Stimulated activated CD4-positive, alpha-beta T cell treated with anti-CD3 and anti-CD28 coated beads, Interleukin-15, amount 100 ng/mL, for 24 hours (primary cell): ENCODE measurements around the gene NFATC2.

ENCODE experiments used
- DNase-seq: peaks from one replicate; pipeline ENCODE4 v3.0.0-alpha.2; 2020

NFATC2 gene

DNA sequence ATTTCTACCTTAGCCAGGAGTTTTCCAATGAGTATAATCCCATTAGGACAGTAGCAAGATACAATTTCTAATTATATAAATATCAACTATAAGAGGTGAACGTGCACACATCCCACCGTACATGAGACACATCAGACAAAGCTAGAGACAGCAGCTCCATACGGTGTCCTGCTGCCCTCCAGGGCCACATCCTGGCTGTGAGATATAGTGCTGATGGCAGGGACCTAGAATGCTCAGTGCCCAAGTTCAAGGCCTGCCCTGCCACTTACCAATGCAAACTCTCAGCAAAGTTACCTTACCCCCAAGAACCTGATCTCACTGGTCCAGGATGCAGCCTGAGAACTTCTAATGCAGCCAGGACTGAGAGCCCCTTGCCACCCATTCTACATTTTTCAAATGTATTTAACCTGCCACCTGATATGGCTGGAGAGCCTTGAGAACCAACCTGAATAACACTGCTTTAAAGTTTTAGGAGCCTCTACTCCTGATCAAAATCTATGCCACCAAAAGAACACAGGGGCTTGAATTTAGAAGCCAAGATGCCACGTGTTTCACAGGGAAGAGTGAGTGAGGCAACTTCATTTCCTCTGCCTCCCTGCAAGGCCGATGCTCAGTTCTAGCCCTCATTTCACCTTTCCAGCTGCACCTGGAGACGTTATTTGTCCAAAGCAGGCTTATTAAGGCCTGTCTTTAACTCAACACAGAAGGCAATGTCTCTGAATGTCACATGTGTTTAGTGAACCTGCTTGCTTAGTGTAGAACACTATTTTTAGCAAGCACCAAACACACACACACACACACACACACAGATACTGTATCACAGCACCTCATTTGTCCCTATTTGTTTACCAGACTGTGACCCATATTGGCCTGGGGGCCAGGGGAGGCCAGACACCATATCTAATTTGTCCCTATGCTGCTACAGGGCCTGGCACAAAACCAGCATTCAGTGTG is 6.1 kb downstream of the NFATC2 start:
- no peak for DNase-seq

DNA sequence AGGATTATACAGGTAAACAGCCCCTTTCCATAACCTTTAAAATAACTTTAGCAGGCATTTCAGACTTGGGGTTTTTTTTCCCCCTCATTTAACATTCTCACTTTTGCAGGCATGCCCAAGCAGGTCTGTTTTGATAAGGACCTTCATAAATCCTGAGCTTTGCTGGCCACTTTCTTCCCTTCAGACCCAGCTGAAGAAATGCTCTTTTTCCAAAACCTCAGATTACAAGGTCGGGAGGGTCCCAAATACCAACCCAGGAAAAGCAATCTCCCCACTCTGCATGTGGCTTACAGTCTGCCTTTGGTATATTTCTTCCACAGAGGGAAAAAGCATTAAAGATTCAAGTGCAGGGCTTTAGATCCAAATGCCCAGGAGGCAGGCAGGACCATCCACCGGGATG is 6.8 kb downstream of the NFATC2 start:
- no peak for DNase-seq

- DNase-seq = peak; percentile 65
Measured at GRCh38 chr20:51535075-51535386, 7.5 kb downstream of the NFATC2 start.

GRCh38 chr20:51533291-51534172 is 9.0 kb downstream of the NFATC2 start:
- DNase-seq = no peak

GRCh38 chr20:51532577-51533191 is 9.8 kb downstream of the NFATC2 start:
- no peak for DNase-seq

DNA sequence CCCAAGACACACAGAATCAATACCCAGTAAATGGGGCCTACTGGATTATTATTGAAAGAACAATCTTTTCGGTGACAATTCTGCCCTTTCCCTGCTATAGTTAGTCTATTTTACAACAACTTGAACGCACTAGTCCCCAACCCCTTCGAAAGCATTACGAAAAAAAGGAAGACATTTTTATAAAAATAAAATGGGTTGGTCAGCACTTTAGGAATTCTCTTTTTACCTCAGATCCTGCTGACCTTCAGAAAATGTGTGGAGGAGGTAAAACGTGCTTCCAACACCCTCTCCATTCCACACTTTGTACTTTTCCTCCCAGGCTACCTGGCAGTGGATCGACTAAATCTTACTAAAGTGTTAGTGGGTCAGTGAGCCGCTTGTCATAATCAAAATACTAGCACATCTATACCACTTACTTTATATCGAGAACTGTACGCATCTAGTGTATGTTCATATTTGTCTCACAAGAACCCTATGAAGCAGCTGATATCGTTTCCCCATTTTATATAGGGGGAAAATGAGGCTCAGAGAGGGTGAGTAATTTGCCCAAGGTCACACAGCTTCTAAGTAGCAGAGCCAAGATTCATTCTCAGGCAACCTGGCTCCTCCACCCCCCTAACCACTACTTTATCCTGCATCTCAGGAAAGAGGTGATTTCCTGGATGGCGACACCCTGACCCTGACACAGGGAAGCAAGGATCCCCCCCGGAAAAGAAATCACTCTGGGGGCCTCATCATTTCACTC is 10.6 kb downstream of the NFATC2 start:
- no peak for DNase-seq

GRCh38 chr20:51531141-51531710 is 11.3 kb downstream of the NFATC2 start:
- peak; percentile 88 for DNase-seq

GRCh38 chr20:51529758-51530157 is 12.8 kb downstream of the NFATC2 start:
- peak; percentile 90 for DNase-seq

DNA sequence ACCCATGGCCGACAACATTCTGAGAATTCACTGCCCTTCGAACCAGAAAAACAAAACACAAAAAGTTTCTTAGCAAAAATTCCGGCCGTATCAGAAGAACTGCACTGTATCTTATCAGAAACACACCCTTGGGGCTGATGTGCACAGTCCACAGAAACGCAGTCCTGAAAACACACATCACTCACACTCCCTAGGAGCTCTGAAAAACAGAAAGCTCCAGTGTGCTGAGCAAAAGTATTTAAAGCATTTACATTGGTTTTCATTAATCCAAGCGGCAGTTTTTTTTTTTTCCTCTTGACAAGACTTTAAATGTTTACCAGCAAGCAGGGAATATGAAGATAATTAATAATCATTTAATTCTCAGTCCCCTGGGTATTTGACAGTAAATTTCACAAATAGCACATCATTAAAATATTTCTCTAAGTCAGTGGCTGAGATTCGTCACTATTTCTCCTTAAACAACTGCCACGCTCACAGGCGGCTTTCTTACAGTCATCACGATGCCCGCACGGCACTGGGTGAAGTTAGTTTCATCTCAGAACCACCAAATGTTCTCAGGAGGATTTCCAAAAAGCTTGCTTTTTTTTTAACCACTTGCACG is 13.3 kb downstream of the NFATC2 start:
- DNase-seq = peak; percentile 78

DNA sequence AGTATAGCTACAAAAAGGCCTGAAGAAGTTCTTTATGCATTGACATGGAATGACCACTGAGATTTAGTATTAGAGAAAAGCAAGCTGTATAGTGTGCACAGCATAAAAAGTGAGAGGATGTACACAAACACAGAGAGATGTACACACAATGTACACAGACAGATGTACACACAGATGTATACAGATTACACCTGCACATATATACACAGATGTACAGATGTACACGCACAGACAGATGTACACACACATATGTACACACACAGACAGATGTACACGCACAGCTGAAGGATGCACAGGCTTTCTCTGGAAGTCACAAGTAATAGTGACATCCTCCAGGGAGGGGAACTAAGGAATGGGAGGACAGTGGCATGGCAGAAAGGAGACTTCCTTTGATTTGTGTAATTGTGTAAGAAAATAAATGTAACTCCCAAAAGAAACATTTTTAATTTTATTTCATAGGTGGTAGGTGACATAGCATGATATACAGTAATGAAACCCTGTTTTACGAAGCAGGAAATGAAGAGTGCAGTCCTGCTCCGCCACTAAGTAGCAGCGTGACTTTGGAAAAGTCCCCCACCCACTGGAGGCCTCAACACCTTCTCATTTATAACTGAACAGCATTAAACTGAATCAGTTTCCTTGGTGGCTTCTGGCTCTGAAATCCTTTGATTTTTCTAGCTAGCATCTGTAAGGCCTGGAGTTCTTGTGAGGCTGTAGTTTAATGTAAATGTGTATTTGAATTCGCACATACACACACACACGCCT is 14.1 kb downstream of the NFATC2 start:
- DNase-seq = peak; percentile 76

DNA sequence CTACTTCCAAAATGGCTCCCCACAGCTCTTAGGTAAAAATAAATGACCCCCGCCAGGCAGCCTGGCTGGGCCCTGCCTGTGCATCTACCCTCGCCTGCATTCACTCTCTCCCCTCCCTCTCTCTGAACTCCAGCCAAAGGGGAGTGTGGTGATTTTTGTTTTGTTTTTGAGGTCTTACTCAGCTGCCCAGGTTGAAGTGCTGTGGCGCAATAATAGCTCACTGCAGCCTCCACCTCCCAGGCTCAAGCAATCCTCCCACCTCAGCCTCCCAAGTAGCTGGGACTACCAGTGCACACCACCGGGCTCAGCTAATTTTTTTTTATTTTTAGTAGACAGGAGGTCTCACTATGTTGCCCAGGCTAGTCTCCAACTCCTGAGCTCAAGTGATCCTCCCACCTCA is 15.8 kb downstream of the NFATC2 start:
- no peak for DNase-seq

DNA sequence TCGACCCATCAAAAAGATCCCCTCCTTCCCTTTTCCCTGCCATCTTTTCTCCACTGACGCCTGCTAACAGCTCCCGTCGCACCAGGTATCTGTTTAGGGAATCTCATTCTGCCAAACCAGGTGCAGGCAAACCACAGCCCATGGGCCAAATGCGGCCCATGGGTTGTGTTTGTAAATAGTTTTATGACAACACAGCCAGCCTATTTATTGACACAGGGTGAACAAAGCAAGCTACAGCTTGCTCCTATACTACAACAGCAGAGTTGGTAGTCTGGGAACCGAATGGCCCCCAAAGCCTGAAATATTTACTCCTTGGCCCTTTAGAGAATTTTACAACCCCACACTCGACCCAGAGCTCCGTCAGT is 16.4 kb downstream of the NFATC2 start:
- no peak for DNase-seq

GRCh38 chr20:51525241-51526105 is 17.0 kb downstream of the NFATC2 start:
- peak; percentile 68 for DNase-seq

DNA sequence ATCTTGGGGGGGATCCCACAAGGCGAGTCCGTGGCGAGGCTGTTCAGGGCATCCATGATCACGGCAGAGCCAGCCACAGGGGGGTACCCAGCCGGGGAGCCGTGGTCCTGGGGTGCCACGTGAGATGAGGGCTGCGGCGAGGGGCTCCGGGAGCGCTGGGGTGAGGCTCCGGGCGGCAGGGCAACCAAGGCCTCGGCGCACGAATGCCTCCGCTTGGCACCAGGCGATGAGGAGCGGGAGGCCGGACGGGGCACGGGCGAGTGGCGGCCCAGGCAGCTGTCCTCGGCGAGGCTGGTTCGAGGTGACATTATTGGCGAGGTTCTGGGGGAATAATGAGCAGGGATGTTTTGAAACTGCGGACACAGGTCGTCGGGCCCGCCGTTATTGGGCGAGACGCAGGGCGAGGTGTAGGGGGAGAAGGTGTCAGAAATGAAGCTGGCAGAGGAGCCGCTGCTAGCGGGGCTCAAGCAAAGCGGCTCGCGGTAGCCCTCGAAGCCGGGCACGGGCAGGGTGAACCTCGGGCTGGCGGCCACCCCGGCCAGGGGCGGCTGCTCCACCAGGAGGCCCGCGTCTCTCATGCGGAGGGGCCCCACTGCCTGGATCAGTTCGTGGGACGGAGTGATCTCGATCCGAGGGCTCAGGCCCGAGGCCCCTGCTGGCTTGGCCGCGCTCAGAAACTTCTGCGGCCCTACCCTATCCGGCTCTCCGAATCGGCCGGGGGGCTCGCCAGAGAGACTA is 19.1 kb downstream of the NFATC2 start:
- DNase-seq = no peak

- DNase-seq = no peak
Measured at GRCh38 chr20:51522207-51522606, 20.3 kb downstream of the NFATC2 start.

GRCh38 chr20:51517839-51518238 is 24.7 kb downstream of the NFATC2 start:
- DNase-seq = no peak

DNA sequence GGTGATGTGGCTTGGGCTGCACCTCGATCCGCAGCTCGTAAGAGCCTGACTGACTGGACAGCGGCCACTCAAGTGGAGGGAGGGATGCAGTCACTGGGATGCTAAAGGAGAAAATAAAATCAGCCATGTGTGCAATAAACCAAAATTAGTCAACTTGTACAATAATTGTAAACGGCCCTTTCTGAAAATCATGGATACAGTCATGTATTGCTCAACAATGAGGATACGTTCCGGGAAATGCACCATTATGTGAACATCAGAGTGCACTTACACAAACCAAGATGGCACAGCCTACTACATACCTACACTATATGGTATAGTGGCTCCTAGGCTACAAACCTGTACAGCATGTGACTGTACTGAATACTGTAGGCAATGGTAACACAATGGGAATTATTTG is 25.7 kb downstream of the NFATC2 start:
- no peak for DNase-seq

- no peak for DNase-seq
Measured at GRCh38 chr20:51514836-51515235, 27.7 kb downstream of the NFATC2 start.

DNA sequence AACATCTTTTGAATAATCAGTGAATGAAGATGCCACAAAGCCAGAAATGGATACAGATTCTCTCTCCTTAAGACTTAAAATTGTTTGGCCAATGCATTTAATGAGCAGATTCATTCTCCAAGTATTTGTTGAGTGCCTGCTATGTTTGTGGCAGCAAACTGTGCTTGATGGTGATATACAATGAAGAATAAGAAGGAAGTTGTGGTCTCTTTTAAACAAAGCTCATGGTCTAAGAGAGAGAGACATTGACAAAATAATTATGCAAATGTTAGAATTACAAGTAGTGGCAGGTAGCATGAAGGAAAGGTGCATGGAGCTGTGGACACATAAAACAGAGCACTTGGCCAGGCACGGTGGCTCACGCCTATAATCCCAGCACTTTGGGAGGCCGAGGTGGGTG is 28.3 kb downstream of the NFATC2 start:
- DNase-seq = no peak

DNA sequence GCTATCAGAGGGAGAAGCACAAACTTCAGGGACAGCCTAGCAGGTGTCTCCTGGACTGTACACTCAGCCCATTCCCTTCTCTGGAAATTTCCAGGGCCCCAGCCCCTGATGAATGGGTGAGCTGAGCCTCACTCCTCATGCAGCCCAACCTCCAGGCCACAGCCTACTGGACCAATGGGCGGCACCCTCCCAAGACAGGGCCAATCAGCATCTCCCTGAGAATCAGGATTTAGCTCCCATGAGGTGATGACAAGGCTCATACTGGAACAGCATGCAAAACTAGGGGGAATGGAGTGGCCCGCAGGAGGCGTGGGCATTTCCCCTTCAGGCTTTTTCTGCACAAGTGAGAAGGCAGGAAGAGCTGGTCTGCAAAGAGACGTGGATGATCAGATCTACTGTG is 29.0 kb downstream of the NFATC2 start:
- no peak for DNase-seq
